Suprapubic skin (tissue), 3 donors: Measurements from ENCODE around the gene LMF2.

Experiments
- CTCF ChIP-seq, 2 donors: fragments of 200-600 bp in 1 of 2; fragments of 450-650 bp in 1 of 2; sonication (generic) in 1 of 2; IDR thresholded peaks; one replicate each; pipeline ENCODE4 v1.5.1; 2016 to 2019; ENCODE audit warnings: antibody characterized with exemption in 2 of 2, mild to moderate bottlenecking in 1 of 2, moderate library complexity in 1 of 2
- EP300 ChIP-seq: sonication (generic); formaldehyde crosslinking; IDR thresholded peaks from one replicate; pipeline ENCODE4 v1.6.1; 2017; ENCODE audit warnings: antibody characterized with exemption

GRCh38 chr22:50518606-50519005, 11.1 kb upstream of the LMF2 start:
- TF ChIP-seq CTCF (IDR thresholded peaks at IDR 0.05), result no peak
- TF ChIP-seq EP300, result no peak
